ENCODE results near the gene ALG3.

Gene ALG3

DNA sequence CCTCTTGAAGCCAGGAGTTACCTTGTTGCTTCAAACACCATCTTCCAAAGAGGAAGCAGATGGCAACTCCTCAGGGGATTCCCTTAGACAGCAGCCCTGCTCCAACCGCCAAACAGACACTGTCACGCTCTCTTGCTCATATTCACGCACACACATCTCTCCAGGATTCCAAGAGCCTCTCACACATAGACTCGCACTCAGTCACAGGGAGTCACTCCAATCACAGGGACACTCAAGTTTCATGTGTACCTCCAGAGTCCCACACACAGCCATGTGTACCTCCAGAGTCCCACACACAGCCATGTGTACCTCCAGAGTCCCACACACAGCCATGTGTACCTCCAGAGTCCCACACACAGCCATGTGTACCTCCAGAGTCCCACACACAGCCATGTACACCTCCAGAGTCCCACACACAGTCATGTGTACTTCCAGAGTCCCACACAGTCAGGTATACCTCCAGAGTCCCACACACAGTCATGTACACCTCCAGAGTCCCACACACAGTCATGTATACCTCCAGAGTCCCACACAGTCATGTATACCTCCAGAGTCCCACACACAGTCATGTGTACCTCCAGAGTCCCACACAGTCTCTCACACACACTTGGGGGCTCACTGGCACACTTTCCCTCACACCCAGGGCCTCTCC is 13.3 kb downstream of the ALG3 start:
- ATAC-seq (no peak), DNase-seq (no peak)

DNA sequence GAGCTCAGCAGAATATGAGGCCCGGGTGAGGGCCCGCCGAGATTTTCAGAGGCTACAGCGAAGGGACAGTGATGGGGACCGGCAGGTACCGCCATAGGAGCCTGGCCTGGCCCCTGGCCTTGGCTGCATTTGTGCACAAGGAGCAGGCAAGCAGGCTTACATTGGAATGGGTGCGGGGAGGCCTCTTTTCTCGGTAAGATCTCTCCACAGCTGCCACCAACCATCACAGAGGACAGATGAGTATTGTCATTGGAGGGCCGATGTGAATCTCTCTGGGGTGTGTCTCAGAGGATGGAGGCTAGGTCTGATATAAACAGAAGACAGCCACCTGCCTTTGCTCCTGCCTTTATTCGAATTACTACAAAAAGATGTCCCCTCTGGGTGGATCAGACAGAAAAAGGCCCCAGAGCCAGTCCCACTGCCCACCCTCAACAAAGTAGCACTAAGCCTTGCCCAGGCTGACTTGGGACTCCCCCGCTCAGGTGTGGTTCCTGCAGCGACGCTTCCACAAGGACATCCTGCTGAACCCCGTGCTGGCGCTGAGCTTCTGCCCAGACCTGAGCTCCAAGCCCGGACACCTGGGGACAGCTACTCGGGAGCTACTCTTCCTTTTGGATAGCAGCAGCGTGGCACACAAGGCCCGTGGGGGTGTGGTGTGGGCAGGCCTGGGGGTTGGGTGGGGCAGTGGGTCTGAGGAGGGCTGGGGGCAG is 13.9 kb downstream of the ALG3 start:
- ATAC-seq: no peak
- no peak for DNase-seq

DNA sequence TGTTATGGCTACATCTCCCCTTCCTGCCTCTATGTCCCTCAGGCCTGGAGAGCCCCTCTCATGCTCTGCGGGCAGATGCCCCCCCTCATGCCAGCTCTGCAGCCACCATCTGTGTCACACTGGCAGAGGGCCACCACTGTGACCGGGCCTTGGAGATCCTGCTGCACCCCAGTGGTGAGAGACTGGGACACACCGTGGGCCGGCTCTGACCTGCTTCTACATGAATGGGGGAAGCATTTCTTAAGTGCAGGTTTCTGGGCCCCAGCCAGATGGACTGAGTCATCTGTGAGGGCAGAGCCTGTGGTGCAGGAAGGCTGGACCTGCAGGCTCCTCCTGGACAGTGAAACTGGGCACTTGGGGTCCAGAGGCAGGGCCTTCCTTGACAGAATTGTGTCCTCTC is 14.5 kb downstream of the ALG3 start:
- ATAC-seq: no peak
- no peak for DNase-seq

DNA sequence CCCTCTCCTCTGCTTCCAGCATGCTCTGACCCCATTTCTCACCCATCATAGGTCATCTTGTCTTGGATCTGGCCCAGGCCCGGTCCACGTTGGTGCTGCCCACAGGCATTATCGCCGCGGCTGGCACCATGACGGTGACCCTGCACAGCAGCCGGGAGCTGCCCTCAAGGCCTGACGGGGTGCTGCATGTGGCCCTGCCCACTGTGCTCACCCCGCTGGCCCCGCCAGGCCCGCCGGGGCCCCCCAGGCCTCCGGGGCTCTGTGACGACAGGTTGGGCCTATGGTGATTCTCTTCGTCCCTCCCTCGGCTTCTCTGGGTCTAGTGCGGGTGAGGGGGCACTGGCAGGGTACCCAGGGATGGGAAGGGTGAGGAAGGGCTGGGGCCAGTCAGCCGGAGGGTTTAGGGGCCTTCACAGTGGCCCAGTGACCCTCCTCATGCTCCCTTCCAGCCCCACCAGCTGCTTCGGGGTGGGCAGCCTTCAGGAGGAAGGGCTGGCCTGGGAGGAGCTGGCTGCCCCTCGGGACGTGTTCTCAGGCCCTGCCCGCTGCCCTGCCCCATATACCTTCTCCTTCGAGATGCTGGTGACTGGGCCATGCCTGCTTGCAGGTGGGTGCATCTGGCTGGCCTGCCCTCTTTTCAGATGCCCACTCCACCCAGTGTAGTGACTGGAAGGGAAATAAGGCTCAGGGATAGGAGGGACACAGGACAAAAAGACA is 15.5 kb downstream of the ALG3 start:
- DNase-seq (no peak), ATAC-seq (no peak)

DNA sequence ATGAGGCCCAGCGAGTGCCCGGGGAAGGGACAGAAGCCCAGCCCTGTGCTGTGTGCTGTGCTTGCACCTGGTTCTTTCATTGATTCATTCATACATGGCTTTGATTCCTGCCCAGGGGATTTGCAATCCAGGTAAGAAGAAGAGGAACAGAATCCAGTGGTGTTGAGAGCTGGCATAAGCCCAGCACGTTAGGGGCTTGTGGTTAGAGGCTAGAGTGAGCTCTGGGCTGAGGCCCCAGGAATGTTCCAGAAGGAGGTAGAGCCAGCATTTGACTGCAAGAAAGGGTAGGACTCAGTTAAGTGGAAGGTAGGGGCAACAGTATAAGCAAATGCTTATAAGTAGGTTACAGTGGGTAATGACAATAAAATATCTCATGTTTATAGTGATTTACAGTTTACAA is 17.1 kb downstream of the ALG3 start:
- DNase-seq (no peak), ATAC-seq (no peak)

DNA sequence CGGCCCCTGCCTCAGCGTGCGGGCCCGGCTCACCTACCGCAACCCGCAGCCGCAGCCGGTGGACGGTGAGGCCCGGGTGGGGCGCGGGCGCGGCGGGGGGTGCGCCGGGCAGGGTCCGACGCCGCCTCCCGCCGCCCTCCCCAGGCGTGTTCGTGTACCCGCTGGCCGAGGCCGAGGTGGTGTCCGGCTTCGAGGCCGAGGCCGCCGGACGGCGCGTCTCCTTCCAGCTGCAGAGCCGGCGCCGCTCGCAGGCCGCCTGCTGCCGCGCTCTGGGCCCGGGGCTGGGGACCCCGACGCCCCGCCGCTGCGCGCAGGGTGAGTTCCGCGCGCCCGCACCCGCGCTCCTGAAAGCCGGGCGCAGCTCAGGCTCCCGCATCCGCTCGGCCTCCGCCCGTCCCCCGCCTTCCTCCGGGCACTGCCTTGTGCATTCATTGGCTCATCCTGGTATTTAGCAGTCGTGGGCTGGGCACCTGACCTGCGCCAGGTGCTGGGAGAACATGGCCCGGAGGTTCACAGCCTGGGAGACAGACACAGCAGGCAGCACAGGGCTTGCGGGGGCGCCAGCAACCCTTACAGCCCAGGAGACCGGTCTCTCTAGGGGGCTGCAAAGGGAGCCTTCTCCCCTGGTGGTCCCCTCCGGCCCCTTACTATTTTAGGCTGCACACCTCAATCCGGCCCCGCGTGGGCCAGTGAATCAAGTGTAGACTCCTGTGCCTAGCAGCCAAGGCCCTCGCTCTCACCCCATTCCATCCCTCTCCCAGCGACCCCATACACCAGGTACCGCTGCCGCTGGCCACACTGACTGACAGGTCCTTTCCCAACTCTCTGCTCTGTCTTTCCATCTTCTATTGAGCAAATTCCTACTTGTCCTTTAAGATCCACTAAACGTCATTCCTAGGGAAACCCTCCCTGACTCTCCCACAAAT is 17.9 kb downstream of the ALG3 start:
- ATAC-seq (no peak), DNase-seq (no peak)

DNA sequence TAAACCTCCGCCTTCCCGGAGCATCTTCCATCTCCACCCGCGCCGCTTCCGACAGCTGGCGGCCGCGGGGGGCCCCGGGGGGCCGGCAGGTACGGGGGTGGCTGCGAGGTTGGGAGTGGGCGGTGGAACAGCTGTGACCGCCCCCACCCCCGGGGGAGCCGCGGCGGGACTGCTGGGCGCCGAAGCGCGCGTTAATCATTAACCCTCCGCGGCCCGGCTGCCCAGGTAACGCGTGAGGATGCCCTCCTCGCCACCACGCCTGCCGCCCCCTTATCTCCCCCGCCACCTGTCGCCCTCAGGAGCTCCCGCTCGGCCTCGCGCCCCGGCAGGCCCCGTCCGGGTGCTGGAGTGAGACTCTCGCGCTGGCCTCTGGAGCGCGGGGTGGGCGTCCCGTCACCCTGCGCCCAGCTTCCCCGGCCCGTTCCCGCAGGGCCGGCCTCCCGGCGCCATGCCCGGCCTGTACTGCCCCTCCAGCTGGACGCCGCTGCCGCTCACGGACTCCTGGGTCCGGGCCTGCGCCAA is 18.6 kb downstream of the ALG3 start:
- ATAC-seq (no peak), DNase-seq (no peak)

DNA sequence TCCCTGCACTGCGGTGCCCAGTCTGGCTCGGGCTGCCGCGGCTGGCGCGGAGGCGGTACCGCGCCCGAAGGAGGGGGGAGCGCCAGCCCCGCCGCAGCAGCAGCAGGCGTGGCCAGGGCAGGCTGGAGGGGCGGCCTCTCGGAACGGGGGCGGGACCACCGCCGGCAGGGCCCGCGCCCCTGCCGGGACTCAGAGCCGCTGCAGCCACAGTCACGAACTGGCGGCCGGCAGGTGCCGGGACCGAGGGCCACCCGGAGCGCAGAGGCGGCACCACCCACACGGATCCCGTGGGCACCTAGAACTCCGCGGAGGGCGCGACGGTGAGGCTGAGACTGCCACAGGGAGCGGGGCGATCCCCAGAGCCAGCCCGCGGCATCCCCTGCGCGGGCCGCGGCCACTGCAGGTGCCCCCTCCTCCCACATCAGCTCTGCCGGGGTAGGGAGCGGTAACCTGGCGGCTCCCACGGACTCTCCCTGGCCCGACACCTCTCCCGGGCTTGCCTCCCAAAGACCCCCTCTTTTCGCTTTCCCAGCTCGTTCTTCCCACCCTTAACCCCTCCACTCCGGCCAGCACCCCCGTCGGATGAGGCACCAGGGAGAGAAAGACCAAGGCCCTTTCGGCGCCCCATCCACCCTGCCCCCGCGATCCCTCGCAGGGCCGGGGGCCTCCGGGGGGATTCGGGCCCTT is 19.2 kb downstream of the ALG3 start, which contains the start of gene VWA5B2:
VWA5B2 (plus strand) TSS at position 192 of the 687 bp plus-strand sequence. CDS start 944 bp downstream, outside the sequence.
- ATAC-seq (peak; percentile 88), DNase-seq (peak; percentile 78)

DNA sequence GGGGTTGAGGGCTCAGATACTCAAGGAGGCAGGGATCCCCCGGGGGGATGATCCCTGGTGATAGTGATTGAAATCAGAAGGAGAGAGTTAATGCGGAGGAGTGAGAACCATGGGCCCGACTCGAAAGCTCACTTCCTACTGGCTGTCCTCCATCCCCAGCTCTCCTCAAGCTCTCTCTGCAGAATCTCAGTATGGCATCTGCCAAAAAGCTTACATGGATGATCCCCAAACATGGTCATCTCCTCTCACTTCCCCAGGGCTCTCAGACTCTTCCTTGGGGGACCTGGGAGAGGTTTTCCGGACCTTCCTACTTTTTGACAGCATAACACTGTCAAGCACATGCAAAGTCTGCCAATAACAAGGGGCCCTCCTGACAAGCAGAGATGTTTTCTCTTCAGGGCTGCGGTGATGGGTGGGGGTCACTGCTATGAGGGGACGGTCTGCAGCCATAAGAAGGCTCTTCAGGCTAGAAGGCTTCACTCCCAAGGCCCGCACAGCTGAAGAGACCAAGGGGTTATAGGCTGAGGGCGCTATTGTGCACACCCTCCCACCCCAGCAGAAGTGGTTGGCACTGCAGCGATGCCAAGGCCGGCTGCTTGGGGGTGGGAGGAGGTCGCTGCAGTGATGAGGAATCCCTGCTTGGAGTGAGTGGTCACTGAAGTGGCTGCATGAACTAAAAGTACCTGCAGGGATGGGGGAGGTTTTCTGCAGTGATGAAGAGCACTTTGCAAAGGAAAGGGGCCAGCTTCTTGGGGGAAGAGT is 20.2 kb downstream of the ALG3 start:
- no peak for ATAC-seq
- DNase-seq: no peak

DNA sequence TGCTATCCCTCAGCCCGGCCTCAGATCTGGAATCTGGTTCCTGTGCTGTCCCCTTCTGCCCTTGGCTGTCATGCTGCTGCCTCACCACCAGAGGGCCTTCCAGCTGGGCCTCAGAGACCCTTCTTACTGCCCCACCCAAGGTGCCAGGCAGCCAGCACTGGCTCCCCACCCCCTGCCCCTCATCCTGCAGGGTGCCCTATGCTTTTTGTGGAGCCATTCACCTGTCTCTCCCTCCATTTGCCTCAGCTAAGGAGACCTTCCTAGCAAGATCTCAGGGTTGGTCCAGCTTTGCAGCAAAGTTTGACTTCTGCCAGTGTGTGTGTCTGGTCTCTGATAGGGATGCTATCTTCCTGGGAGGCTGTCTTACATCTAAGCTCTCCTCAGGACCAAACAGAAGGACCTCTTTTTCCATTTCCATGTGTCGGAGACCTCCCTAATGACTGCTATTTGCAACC is 21.3 kb downstream of the ALG3 start:
- peak; percentile 30 for ATAC-seq
- DNase-seq: peak; percentile 67

DNA sequence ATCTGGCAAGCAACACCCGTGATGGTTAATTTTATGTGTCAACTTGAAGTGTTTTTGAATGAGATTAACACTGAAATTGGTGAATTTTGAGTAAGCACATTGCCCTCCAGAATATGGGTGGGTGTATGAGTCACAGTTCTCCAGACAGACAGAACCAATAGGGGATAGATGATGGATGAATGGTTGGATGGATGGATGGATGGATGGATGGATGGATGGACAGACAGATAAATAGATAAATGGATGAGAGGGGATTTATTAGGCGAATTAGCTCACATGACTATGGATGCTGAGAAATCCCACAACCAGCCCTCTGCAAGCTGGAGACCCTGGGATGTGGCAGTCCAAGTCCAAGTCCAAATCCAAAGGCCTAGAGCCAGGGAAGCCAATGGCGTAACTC is 24.8 kb downstream of the ALG3 start:
- ATAC-seq (no peak), DNase-seq (no peak)

DNA sequence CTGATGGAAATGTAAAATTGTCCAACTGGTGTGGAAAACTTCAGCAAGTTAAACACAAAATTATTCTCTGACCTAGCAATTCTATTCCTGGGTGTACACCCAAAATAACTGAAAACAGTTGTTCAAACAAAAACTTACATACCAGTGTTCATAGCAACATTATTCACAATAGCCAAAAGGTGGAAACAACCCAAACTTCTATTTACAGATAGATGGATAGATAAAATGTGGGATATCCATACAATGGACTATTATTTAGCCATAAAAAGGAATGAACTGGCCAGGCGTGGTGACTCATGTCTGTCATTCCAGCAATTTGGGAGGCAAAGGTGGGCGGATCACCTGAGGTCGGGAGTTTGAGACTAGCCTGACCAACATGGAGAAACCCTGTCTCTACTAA is 26.2 kb downstream of the ALG3 start:
- ATAC-seq: no peak
- DNase-seq: no peak

DNA sequence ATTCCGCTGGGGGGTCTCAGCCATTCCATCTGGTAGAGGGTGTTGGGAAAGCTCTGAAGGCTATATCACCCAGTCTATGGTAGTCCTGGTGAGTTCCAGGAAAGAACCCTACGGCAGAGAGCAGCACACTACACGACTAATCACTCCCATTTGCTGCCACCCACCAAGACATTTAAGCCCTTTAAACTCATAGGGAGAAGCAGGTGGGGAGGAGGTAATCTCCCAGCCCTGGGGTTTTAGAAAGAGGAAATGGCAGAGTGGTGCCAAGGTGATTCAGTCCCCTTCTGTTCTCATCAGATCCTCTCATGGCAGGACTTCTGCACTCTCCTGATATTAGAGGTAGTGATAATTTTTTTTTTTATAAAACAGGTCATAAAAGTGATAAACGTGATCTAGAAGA is 29.9 kb downstream of the ALG3 start:
- DNase-seq: no peak
- ATAC-seq: no peak

DNA sequence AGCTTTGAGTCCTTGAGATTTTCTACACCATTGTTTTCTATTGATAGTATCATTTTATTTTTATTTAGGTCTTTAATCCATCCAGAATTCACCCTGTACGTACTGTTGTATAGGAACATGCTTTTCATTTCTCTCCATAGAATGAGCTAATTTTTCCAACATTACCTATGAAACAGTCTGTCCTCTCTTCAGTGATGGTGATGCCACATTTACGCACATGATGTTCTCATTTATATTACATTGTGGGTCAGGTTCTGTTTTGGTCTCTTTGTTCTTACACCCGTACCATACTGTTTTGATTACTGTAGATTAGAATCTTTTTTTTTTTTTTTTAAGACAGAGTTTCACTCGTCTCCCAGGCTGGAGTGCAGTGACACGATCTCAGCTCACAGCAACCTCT is 37.0 kb downstream of the ALG3 start:
- ATAC-seq (no peak), DNase-seq (no peak)

DNA sequence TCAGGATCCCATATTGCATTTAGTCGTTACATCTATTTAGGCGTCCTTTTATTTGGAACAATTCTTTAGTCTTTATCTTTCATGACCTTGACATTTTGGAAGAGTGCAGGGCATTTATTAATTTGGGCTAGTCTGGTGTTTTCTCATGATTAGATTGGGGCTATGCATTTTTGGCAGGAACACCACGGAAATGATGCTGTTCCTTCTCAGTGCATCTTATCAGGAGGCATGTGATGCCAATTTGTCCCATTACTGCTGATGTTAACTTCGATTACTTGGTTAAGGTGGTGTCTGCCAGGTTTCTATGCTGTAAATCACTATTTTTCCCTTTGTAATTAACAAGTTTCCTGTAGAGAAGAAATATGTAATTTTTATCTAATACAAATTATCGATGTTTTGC is 37.5 kb downstream of the ALG3 start:
- DNase-seq (no peak), ATAC-seq (no peak)

DNA sequence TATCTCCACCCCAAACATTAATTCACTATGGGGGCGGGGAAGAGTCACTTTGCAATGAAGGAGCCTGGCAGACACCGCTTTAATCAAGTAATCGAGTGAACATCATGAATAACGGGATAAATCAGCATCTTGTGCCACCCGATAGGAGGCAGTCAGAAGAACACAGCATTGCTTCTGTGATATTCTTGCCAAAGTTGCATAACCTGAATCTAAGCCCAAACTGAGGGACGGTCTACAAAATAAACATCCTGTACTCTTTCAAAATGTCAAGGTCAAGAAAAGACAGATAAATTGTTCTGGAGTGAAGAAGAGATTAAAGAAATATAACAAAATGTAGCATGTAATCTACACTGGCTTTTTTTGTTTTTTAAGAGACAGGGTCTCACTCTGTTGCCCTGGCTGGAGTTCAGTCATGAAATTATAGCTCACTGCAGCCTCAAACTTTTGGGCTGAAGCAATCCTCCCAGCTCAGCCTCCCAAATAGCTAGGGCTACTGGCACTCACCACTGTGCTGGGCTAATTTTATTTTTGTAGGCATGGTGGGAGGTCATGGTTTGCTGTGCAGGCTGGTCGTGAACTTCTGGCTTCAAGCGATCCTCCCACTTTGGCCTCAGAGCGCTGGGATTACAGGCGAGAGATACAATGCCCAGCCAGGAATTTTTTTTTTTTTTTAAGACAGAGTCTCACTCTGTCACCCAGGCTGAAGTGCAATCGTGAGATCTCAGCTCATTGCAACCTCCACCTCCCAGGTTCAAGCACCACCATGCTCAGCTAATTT is 39.4 kb downstream of the ALG3 start:
- no peak for DNase-seq
- no peak for ATAC-seq

DNA sequence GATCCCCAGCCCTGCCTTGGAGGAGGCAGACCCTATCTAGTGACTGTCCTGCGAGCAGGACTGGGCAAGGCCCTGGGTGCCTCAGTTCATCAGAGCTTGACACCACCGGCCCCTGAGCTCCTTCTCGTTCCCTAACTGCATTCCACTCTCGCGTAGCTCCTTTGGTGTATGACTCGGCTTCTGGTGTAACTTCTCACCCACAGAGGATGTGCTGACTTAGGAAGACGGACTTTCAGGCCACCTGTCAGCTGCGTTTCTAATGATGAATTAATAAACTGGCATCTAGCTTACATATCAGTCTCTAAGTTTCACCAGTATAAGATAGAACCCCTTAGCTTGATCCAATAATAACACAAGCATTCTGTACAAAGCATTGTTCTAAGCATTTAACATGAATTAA is 45.2 kb downstream of the ALG3 start:
- ATAC-seq (no peak), DNase-seq (no peak)

DNA sequence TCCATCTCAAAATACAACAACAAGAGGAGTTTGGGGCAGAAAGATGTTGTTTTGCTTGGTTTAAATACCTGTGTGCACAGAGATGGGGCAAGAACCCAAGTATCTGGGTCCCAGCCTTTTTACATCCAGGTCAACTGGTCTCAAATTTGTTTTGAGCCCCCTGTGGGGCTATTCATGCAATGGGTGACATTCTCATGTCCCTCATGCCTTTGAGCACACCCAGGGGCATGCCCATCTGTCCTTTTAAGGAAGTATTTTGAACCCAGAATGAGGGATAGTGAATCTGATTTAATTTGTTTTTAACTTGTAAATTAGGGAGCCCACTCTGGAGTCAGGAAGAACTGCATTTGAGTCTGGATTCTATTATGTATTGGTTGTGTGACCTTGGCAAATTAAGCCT is 47.9 kb downstream of the ALG3 start:
- no peak for ATAC-seq

DNA sequence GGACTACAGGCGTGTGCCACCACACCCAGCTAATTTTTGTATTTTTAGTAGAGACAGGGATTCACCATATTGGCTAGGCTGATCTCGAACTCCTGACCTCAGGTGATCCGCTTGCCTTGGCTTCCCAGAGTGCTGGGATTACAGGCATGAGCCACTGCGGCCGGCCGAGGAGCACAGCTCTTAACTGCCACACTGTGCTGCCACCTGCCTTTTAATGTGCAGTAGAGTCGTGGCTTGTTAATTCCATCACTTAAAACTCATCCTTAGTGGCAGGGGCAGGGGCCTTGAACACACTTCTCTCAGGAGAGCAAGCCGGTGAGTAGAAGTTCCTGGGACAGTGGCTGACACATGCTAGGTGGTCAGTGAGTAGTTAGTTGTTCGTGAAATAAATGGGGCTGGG is 50.3 kb downstream of the ALG3 start:
- DNase-seq (no peak), ATAC-seq (no peak)

More for the DNA sequence above, 47.9 kb downstream of the ALG3 start:
- no peak for DNase-seq

DNA sequence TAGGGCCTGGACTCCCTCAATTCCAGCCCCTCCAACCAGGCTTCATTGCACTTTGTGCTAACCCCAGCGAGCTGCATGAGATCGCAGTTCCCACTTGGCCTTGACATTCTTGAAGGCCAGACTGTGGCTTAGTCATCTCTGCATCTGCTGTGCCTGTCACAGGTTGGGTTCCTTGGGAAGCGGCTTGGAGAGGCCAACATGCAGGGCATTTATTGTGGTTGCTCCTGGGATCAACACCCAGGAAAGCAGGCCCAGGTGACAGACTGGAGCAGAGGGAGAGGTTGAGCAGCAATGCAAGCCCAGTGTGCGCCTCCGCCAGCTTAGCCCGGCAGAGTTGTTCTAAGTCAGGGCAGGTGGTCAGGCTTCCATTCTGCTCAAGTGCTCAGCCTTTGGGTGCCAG is 52.2 kb downstream of the ALG3 start:
- ATAC-seq (no peak), DNase-seq (no peak)
